ENCODE results near the gene CDH8.

CDH8 gene

GRCh38 chr16:61872778-61873119 is 163.5 kb downstream of the CDH8 start:
- Histone ChIP-seq H3K9me3 (ENCODE audit: control insufficient read depth, low read length) (no peaks in the 10 kb centered on the region), H3K4me3 (ENCODE audit: extremely low read depth, insufficient read depth, low read length, poor library complexity, severe bottlenecking) (no peak overlapping the region), H3K27ac (ENCODE audit: low read depth, low read length, severe bottlenecking) (no peak overlapping the region), H3K4me1 (ENCODE audit: control insufficient read depth, insufficient read depth, low read length, poor library complexity, severe bottlenecking) (no peaks in the 10 kb centered on the region), H3K36me3 (ENCODE audit: control insufficient read depth, insufficient read depth, low read length) (no peaks in the 10 kb centered on the region)

- 62 to 78% methylated on average over 2 to 3 of the region's 6 CpGs for WGBS, 2 experiments (ENCODE audit: insufficient coverage in 2 of 2)
- no peak overlapping the region for H3K27ac ChIP-seq (ENCODE audit: low read depth, low read length, severe bottlenecking)
- H3K9me3 ChIP-seq (ENCODE audit: control insufficient read depth, low read length): no peaks in the 10 kb centered on the region
- no peak overlapping the region for H3K4me3 ChIP-seq (ENCODE audit: extremely low read depth, insufficient read depth, low read length, poor library complexity, severe bottlenecking)
- H3K4me1 ChIP-seq (ENCODE audit: control insufficient read depth, insufficient read depth, low read length, poor library complexity, severe bottlenecking): no peaks in the 10 kb centered on the region
- H3K36me3 ChIP-seq (ENCODE audit: control insufficient read depth, insufficient read depth, low read length): no peaks in the 10 kb centered on the region
Observed at GRCh38 chr16:61871837-61872777, 164.1 kb downstream of the CDH8 start.

DNA sequence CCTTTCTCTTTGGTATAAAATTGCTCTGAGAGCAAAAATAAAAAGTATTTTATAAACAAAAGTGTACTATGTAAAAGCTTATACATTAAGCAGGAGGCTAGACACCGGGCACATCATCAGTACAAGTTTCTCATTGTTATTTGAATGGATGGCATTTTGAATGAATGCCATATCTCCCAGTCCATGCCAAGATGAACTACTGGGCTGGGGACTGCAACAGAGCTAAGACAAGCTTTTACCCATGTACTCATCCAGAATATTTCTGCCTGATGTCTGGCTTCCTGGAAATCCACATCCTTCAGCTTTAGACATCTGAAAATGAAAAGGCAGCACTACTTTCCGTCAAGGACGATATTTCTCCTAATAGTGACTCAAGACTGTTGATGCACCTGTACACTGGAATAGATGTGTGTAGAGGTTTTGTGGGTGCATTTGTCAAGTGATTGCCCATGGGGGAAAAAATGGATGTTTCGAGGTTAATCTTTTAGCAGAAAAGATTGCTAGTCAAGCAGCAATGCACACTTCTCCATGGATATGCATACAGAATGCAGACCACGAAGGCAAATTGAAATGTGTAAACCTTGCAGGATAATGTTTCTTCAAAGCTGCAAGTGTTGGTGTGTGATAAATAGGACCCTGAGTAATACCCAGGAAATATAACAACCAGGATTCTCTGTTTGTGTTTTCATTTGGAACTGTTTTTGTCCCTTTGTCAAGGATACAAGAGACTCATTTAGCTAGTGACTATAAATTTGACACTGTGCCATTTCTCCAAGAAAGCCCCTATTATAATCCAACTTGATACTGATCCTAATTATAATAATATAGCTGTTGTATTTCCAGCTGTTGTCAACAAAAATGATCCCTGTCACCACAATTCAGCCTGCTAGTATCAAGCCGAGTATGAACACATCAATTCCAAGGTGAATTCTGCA is 173.8 kb downstream of the CDH8 start:
- H3K9me3 ChIP-seq (ENCODE audit: control insufficient read depth, low read length): no peaks in the 10 kb centered on the region
- WGBS, 2 experiments (ENCODE audit: insufficient coverage in 2 of 2): 74 to 93% methylated on average over 2 to 4 of the region's 6 CpGs
- no peak overlapping the region for H3K27ac ChIP-seq (ENCODE audit: low read depth, low read length, severe bottlenecking)
- H3K36me3 ChIP-seq (ENCODE audit: control insufficient read depth, insufficient read depth, low read length): no peaks in the 10 kb centered on the region
- H3K4me3 ChIP-seq (ENCODE audit: extremely low read depth, insufficient read depth, low read length, poor library complexity, severe bottlenecking): no peak overlapping the region
- no peaks in the 10 kb centered on the region for H3K4me1 ChIP-seq (ENCODE audit: control insufficient read depth, insufficient read depth, low read length, poor library complexity, severe bottlenecking)

DNA sequence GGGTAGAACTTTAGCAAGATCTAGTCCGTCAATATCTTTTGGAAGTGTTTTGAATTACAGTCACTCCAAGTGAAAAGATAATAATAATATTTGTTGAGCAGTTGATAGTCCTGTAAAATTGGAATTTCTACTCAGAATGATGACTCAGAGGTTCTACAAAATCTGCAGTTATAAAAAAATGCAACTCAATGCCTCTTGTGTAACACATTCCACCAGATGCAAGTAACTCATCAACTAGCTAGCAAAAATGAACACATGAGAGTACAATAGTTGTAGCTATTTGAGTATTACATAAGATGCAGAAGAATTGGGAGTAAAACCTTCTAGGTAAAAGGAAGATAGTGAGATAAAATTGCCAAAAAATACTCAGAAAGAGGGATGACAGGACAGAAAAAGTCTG is 177.2 kb downstream of the CDH8 start:
- Histone ChIP-seq H3K4me1 (ENCODE audit: control insufficient read depth, insufficient read depth, low read length, poor library complexity, severe bottlenecking) (no peaks in the 10 kb centered on the region), H3K9me3 (ENCODE audit: control insufficient read depth, low read length) (no peaks in the 10 kb centered on the region), H3K27ac (ENCODE audit: low read depth, low read length, severe bottlenecking) (no peak overlapping the region), H3K36me3 (ENCODE audit: control insufficient read depth, insufficient read depth, low read length) (no peaks in the 10 kb centered on the region), H3K4me3 (ENCODE audit: extremely low read depth, insufficient read depth, low read length, poor library complexity, severe bottlenecking) (no peak overlapping the region)
- 100% methylated on average over 1 of the region's 1 CpG; no CpG with 5 or more reads in 1 of the 2 experiments for WGBS, 2 experiments (ENCODE audit: insufficient coverage in 2 of 2)

GRCh38 chr16:61842666-61843065 is 193.6 kb downstream of the CDH8 start:
- Histone ChIP-seq H3K27ac (ENCODE audit: low read depth, low read length, severe bottlenecking) (no peak overlapping the region), H3K36me3 (ENCODE audit: control insufficient read depth, insufficient read depth, low read length) (no peaks in the 10 kb centered on the region), H3K4me3 (ENCODE audit: extremely low read depth, insufficient read depth, low read length, poor library complexity, severe bottlenecking) (no peak overlapping the region), H3K9me3 (ENCODE audit: control insufficient read depth, low read length) (no peaks in the 10 kb centered on the region), H3K4me1 (ENCODE audit: control insufficient read depth, insufficient read depth, low read length, poor library complexity, severe bottlenecking) (peaks cover 12% of the 10 kb centered on the region)
- 86 to 100% methylated on average over 1 of the region's 2 CpGs for WGBS, 2 experiments (ENCODE audit: insufficient coverage in 2 of 2)

DNA sequence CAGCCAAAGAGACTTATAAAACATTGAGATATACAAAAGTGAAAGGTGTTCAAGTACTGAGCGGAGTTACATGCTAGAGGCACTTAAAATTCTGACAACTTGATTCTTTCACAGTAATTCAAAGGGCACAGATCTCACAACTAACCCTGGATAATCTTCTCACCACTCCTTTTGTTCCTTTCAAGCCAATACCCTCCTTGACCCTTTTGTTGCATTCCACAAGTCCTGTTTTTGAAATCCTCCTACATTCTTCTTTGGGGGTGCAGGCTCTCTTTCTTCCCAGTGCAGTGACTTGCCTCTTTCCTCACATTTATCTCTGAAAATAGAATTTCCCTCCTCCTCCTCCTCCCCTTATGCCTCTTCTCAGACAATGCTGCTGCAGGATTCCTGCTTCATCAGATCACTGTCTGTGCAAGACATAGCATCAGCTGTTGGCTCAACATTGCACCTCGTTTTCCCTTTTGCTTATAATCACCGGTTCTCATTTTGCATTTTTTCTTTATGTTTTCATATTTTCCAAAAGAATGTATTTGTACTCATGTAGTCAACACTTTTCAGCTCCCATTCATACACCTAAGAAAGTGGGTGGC is 199.3 kb downstream of the CDH8 start:
- Histone ChIP-seq H3K27ac (ENCODE audit: low read depth, low read length, severe bottlenecking) (no peak overlapping the region), H3K4me1 (ENCODE audit: control insufficient read depth, insufficient read depth, low read length, poor library complexity, severe bottlenecking) (peaks cover 26% of the 10 kb centered on the region), H3K4me3 (ENCODE audit: extremely low read depth, insufficient read depth, low read length, poor library complexity, severe bottlenecking) (no peak overlapping the region), H3K36me3 (ENCODE audit: control insufficient read depth, insufficient read depth, low read length) (no peaks in the 10 kb centered on the region), H3K9me3 (ENCODE audit: control insufficient read depth, low read length) (no peaks in the 10 kb centered on the region)
- 100% methylated on average over 1 of the region's 3 CpGs; no CpG with 5 or more reads in 1 of the 2 experiments for WGBS, 2 experiments (ENCODE audit: insufficient coverage in 2 of 2)

DNA sequence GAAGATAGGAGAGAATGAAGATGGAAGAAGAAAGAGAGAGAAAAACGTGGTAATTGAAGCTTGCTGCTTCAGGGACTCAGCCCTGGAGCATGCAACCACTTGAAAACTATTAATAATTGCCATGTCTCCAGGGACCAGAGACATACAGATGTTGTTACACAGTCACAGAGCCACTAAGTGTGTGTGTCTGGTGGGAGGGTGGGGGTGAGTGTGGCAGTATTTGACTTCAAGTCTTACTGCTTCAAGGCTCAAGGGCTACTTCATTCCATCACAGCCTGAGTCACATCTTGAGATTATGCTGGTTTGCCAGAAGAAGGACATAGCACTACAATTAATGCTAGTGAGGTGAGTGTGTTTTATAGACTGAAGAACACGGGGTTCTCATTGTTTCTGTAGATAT is 202.2 kb downstream of the CDH8 start:
- no peaks in the 10 kb centered on the region for H3K9me3 ChIP-seq (ENCODE audit: control insufficient read depth, low read length)
- no peak overlapping the region for H3K27ac ChIP-seq (ENCODE audit: low read depth, low read length, severe bottlenecking)
- H3K4me1 ChIP-seq (ENCODE audit: control insufficient read depth, insufficient read depth, low read length, poor library complexity, severe bottlenecking): peaks cover 37% of the 10 kb centered on the region
- H3K36me3 ChIP-seq (ENCODE audit: control insufficient read depth, insufficient read depth, low read length): no peaks in the 10 kb centered on the region
- H3K4me3 ChIP-seq (ENCODE audit: extremely low read depth, insufficient read depth, low read length, poor library complexity, severe bottlenecking): no peak overlapping the region
- 45 to 60% methylated on average over 1 of the region's 2 CpGs for WGBS, 2 experiments (ENCODE audit: insufficient coverage in 2 of 2)

DNA sequence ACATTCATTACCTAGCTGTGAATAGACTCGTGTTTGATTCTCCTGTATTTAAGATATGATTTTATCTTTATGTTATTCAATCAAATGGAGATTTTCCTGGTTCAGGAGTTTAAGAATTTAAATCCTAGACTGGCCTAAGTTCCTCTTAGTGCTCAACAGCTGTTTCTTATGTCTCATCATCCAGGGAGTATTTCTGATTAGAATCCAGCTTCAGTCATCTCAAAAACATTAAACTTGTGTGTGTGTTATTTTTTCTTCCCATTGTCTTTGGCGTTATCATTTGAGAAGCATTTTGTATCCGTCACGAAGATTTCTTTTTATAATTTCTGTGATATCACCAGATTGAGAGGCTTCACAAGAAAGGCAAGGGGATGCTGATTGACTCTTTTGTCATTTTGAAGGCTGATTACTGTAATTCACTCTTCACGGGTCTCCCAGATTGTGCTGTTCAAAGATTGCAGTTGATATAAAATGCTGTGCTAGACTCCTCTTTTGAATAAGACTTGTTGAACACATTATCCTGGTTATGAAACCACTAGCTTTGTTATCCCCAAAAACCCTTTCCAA is 204.8 kb downstream of the CDH8 start:
- Histone ChIP-seq H3K4me1 (ENCODE audit: control insufficient read depth, insufficient read depth, low read length, poor library complexity, severe bottlenecking) (peaks cover 19% of the 10 kb centered on the region), H3K27ac (ENCODE audit: low read depth, low read length, severe bottlenecking) (no peak overlapping the region)
- 89 to 100% methylated on average over 1 to 4 of the region's 5 CpGs for WGBS, 2 experiments (ENCODE audit: insufficient coverage in 2 of 2)

DNA sequence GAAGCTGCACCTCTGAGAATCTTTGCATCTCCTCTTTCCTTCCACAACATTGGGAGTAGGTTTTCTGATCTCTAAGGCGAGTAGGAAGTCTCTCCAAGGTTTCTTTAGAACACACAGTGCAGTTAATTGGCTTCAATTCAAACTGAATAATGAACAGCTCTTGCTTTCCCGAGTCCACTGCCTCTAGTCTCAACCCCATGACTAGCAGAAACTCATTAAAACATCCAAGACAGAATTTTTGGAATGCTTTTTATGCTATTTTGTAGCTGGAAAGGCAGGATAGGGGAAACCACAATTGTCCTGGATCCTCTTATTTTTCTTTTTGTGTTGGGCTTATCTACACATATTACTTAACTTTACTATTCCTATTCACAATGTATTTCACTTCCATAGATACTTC is 206.6 kb downstream of the CDH8 start:
- Histone ChIP-seq H3K27ac (ENCODE audit: low read depth, low read length, severe bottlenecking) (no peak overlapping the region), H3K36me3 (ENCODE audit: control insufficient read depth, insufficient read depth, low read length) (no peaks in the 10 kb centered on the region), H3K9me3 (ENCODE audit: control insufficient read depth, low read length) (no peaks in the 10 kb centered on the region), H3K4me1 (ENCODE audit: control insufficient read depth, insufficient read depth, low read length, poor library complexity, severe bottlenecking) (peaks cover 17% of the 10 kb centered on the region), H3K4me3 (ENCODE audit: extremely low read depth, insufficient read depth, low read length, poor library complexity, severe bottlenecking) (no peak overlapping the region)
- 80% methylated on average over 1 of the region's 2 CpGs; no CpG with 5 or more reads in 1 of the 2 experiments for WGBS, 2 experiments (ENCODE audit: insufficient coverage in 2 of 2)

More for the DNA sequence above, 204.8 kb downstream of the CDH8 start:
- no peaks in the 10 kb centered on the region for H3K36me3 ChIP-seq (ENCODE audit: control insufficient read depth, insufficient read depth, low read length)
- H3K4me3 ChIP-seq (ENCODE audit: extremely low read depth, insufficient read depth, low read length, poor library complexity, severe bottlenecking): no peak overlapping the region
- no peaks in the 10 kb centered on the region for H3K9me3 ChIP-seq (ENCODE audit: control insufficient read depth, low read length)

GRCh38 chr16:61823326-61823725 is 212.9 kb downstream of the CDH8 start:
- H3K27ac ChIP-seq (ENCODE audit: low read depth, low read length, severe bottlenecking): no peak overlapping the region
- peaks cover 16% of the 10 kb centered on the region for H3K4me1 ChIP-seq (ENCODE audit: control insufficient read depth, insufficient read depth, low read length, poor library complexity, severe bottlenecking)
- H3K36me3 ChIP-seq (ENCODE audit: control insufficient read depth, insufficient read depth, low read length): no peaks in the 10 kb centered on the region
- no peaks in the 10 kb centered on the region for H3K9me3 ChIP-seq (ENCODE audit: control insufficient read depth, low read length)
- WGBS, 2 experiments (ENCODE audit: insufficient coverage in 2 of 2): 92% methylated on average over 1 of the region's 1 CpG; no CpG with 5 or more reads in 1 of the 2 experiments
- H3K4me3 ChIP-seq (ENCODE audit: extremely low read depth, insufficient read depth, low read length, poor library complexity, severe bottlenecking): no peak overlapping the region

Data from mesodermal cell (in vitro differentiated cells).